ENCODE data around the gene FLRT1.
A peak's percentile ranks its signal among the peaks of the same experiment; 100 is the strongest.

FLRT1 gene, protein sequence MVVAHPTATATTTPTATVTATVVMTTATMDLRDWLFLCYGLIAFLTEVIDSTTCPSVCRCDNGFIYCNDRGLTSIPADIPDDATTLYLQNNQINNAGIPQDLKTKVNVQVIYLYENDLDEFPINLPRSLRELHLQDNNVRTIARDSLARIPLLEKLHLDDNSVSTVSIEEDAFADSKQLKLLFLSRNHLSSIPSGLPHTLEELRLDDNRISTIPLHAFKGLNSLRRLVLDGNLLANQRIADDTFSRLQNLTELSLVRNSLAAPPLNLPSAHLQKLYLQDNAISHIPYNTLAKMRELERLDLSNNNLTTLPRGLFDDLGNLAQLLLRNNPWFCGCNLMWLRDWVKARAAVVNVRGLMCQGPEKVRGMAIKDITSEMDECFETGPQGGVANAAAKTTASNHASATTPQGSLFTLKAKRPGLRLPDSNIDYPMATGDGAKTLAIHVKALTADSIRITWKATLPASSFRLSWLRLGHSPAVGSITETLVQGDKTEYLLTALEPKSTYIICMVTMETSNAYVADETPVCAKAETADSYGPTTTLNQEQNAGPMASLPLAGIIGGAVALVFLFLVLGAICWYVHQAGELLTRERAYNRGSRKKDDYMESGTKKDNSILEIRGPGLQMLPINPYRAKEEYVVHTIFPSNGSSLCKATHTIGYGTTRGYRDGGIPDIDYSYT

DNA sequence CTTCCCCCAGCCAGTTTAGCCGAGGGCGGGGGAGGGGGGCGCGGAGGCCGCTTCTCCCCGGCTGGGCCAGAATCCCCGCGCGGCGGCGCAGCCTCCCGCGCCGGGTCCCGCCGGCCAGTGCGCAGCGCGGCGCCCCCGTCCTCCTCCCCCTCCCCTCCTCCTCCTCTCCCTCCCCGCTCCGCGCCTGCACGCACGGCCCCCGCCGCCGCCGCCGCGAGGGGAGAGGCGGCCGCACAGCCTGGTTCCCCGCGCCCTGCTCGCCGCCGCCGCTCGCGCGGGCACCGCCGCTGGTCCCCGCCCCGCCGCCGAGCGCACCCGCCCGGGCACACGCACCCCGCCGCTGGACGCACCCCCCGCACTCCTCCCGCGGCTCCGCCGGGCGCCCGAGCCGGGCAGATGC lies at the start of gene FLRT1:
FLRT1 (plus strand) TSS at position 356 of the 400 bp plus-strand sequence. CDS start 80,337 bp downstream, outside the sequence.
- peak within 1 kb of the TSS; percentile 41 for H3K4me3 ChIP-seq (ENCODE audit: low read depth, low read length)
- TF ChIP-seq, protein P1, sequence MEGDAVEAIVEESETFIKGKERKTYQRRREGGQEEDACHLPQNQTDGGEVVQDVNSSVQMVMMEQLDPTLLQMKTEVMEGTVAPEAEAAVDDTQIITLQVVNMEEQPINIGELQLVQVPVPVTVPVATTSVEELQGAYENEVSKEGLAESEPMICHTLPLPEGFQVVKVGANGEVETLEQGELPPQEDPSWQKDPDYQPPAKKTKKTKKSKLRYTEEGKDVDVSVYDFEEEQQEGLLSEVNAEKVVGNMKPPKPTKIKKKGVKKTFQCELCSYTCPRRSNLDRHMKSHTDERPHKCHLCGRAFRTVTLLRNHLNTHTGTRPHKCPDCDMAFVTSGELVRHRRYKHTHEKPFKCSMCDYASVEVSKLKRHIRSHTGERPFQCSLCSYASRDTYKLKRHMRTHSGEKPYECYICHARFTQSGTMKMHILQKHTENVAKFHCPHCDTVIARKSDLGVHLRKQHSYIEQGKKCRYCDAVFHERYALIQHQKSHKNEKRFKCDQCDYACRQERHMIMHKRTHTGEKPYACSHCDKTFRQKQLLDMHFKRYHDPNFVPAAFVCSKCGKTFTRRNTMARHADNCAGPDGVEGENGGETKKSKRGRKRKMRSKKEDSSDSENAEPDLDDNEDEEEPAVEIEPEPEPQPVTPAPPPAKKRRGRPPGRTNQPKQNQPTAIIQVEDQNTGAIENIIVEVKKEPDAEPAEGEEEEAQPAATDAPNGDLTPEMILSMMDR (conservative IDR thresholded peaks at IDR 0.05; ENCODE audit: low read depth, low read length) = no peak
- no peak for DNase-seq (ENCODE audit: low read depth)

DNA sequence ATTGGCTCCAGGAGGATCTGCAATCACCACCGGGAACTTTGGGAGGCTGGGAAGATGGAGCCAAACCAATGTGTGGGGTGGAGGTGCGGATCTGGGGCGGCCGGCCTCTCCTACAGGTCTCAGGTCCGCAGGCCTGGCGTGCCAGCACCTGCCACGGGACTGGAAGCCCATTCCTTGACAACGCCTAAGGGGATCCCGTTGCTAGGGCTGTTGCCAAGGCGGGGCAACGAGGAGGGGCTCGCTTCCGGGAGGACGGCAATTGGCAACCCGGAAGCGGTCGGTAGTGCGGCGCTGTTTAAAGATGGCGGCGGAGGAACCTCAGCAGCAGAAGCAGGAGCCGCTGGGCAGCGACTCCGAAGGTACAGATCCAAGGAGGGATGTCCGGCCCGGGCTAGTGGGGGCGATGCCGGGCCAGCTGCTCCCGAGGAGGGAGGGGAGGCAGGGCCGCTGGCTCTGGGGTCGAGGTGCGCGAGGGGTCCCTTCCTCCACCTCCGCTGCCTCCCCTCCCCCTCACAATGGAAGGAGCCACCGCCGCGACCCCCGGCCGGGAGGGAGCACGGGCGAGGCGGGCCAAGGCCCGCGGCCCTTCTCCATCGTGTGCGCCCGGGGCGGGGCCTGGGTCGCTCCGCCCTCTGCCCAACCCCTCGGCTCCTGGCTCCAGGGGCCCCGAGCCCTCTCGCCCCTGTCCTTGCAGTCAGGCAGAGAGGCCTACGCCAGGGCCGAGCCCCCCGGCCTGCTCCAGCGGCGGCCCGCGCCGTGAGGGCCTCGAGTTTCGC lies 49.4 kb upstream of the FLRT1 start, which contains the start of gene OTUB1:
OTUB1 (plus strand) TSS at position 283 of the 776 bp plus-strand sequence; CDS start at position 302, 19 bp downstream.
- DNase-seq (ENCODE audit: low read depth) = peak; percentile 89
- TF ChIP-seq, protein P1 (conservative IDR thresholded peaks at IDR 0.05; ENCODE audit: low read depth, low read length) = no peak
- H3K4me3 ChIP-seq (ENCODE audit: low read depth, low read length) = peak within 1 kb of the TSS; percentile 99

DNA sequence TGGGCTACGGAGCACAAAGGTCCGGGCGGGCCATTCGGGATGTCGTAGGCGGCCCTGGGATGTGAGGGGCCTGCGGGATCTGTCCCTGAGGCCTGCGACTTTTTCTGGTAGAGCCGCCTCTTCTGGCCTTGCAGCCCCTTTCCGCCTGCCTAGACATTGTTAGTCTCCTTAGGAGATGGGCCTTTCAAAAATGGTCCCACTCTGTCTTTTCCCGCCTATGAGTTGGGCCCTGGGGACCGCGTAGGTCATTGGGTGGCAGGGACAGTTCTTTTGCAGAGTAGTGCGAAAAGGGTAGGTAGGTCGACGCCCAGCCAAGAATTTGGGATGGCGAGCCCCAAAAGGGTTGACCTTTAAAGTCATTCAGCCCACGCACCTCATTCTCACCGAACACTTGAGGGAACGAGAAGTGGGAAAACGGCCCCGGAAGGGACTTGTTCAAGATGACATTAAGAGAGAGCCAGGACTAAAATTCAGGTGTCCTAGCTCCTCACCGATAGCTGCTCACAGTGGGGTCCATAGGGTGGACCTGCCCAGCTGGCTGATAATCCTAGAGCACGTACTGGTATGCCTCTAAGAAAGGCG lies 48.7 kb upstream of the FLRT1 start:
- DNase-seq (ENCODE audit: low read depth) = no peak
- H3K4me3 ChIP-seq (ENCODE audit: low read depth, low read length) = peak overlapping the region; percentile 99
- TF ChIP-seq, protein P1 (conservative IDR thresholded peaks at IDR 0.05; ENCODE audit: low read depth, low read length) = no peak

DNA sequence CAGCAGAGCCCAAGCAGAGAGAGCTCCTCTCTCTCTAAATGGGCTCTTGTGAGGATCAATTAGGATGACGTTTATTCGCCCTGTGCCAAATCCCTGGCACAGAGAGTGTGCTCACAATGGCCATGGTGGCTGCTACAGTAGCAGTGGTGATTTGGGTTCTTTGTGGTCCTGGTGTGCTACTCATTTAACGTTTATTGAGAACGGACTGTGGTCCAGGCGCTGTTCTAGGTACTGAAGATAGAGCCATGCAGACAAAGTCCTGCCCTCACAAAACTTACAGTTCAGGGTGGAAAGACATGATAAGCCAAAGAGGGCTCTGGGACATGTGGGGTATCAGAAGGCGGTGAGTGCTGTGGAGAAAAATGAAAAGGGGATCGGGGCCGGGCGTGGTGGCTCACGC lies 44.2 kb upstream of the FLRT1 start:
- no peak for DNase-seq (ENCODE audit: low read depth)
- H3K4me3 ChIP-seq (ENCODE audit: low read depth, low read length) = no peak overlapping the region
- TF ChIP-seq, protein P1 (conservative IDR thresholded peaks at IDR 0.05; ENCODE audit: low read depth, low read length) = no peak

DNA sequence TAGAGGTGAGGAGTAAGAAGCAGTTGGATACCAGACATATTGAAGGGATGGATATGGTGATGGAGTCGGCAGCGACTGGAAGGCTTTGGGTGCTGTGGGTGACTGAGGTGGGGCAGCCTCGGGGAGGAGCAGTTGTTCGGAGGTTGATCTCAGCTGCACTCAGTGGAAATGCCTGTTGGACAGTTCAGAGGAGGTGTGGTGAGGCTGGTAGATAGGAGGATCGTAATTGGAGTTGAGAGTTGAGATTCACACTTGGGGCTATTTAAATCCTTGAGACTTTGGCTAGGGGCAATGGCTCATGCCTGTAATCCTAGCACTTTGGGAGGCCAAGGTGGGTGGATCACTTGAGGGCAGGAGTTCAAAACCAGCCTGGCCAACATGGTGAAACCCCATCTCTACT lies 42.6 kb upstream of the FLRT1 start:
- no peak overlapping the region for H3K4me3 ChIP-seq (ENCODE audit: low read depth, low read length)
- DNase-seq (ENCODE audit: low read depth) = no peak
- TF ChIP-seq, protein P1 (conservative IDR thresholded peaks at IDR 0.05; ENCODE audit: low read depth, low read length) = no peak

DNA sequence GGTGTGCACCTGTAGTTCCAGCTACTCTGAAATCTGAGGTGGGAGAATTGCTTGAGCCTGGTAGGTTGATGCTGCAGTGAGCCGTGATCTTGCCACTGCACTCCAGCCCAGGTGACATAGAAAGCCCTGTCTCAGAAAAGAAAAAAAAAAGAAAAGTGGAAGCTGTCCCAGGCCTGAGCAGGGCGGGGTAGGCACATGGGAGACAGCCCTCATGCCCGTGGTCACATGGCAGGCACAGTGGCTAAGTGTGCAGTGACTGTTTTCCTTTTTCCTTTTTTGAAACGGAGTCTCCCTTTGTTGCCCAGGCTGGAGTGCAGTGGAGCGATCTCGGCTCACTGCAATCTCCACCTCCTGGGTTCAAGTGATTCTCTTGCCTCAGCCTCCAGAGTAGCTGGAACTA lies 41.7 kb upstream of the FLRT1 start:
- DNase-seq (ENCODE audit: low read depth) = no peak
- TF ChIP-seq, protein P1 (conservative IDR thresholded peaks at IDR 0.05; ENCODE audit: low read depth, low read length) = no peak
- H3K4me3 ChIP-seq (ENCODE audit: low read depth, low read length) = no peak overlapping the region
